Stimulated activated CD4-positive, alpha-beta T cell treated with anti-CD3 and anti-CD28 coated beads, Interleukin-2, amount 100 ng/mL, for 24 hours (primary cell): ENCODE measurements around the gene GSTA1.
"Not testable (repeated sequence)": the region's sequence is repeated elsewhere in the genome, so short reads cannot be mapped to it uniquely, and the experiment has no call there.

Source experiments
- DNase-seq, 2 donors: peaks; one replicate each; pipeline ENCODE4 v3.0.0-alpha.2; 2020

The GSTA1 gene

DNA sequence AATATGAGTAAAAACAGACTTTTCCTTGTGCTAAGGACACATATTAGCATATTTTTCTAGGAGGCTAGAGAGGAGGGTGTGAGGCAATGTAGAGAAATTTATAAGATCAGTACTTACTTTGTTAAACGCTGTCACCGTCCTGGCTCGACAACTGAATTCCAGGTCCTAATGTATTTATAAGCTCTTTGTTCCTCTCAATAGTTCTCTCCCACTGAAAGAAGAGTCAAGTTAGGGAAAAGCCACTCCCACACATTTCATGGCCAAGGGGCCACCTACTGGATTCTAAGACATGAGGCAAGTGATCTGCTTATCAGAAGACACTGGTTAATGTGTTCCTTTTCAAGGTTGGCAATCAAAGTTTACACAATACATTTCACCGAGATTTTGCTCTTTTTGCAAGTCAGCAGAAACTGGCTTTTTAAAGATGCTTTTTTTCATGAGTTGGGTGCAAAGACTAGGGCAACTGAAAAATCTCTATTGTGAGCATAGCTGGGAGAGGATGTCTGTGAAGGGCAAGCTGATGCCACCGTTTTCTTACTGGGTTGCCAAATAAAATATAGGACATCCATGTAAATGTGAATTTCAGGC is at the start of gene GSTA1:
GSTA1 (minus strand) TSS at position 149 of the 588 bp plus-strand sequence. CDS start 4,549 bp downstream, outside the sequence.
- DNase-seq = not testable (repeated sequence)

DNA sequence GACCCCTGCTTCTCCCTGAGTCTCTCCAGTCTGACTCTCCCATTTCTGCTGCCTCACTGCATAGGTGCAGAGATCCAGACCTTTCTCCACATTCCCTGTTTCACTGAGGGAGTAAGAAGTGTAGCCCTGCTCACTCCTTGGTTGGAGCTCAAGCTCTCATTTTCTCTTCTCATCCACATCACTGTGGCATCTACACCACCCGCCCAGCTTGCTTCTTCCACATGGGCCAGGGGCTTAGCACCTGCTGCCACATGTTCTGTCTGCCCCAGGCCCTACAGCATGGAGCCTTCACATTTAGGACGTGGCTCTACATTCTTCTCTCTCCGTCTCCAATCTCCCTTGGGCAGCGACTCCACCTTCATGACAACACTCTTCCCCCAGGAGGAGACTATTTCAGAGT is 45.5 kb upstream of the GSTA1 start:
- no peak for DNase-seq

DNA sequence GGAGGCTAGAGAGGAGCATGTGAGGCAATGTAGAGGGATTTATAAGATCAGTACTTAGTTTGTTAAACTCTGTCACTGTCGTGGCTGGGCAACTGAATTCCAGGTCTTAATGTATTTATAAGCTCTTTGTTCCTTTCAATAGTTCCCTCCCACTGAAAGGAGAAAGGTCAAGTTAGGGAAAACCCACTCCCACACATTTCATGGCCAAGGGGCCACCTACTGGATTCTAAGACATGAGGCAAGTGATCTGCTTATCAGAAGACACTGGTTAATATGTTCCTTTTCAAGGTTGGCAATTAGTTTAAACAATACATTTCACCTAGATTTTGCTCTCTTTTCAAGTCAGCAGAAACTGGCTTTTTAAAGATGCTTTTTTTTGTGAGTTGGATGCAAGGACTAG is 42.4 kb upstream of the GSTA1 start:
- DNase-seq = no peak

DNA sequence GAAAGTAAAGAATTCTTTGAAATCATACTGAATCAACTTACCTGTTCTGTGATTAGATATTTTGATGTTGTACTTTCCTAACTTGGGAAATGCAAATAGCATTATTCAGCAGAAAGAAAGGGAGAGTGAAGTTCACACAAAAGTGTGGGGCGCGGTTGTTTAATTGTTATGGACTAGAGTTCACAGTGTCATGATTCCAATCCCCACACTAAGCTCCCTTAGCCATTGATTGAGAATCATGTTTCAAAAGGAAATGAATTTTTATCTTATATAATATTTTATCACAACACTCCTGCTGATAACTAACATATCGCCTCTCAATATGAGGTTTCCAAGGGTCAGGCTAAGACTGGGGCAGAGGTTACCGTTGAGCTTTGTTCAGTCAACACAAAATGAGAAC is 40.0 kb upstream of the GSTA1 start:
- DNase-seq = no peak

GRCh38 chr6:52840763-52841585 is 37.4 kb upstream of the GSTA1 start, which contains the start of gene GSTA5:
Gene GSTA5 (minus strand): TSS chr6:52840813.
- no peak for DNase-seq

DNA sequence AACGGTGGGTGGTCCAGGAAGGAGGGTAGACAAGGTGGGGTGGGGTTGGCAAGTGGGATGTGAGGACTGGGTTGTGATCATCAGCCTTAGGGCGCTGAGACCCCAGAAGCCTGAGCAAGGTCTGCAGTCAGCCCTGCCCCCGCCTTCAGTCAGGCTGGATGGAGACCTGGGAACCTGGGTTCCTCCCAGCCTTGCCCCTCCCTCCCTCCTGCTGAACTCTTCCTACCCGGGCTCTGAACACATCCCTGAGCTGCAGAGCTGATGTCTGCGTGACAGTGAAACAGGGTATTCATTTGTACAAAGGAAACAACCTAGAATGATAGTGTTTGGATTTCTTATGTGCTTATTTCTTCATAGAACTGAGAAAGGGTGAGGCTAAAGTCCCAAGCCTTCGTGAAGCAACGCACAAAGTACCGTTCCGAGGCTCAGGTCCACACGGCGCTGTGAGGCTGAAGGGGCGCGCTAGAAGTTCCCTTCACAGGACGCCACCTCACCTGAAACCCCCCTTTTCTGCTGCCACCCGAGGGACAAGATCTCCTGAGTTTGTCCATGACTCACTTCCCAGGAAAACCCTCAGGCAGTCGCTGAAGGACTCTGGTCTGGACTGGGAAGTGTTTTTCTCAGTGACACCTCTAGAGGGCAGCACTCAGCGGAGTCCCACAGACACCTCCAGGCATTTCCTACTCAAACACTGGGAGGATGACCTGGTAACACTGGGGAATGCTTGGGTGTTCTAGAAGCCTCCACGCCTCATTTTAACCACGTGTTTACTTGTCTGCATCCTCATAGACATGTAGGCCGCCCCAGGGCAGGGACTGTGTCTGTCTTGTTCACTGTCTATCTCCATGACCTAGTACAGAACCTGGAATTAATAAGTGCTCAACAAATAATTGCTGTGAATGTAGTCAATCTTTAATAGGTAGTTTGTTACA is 35.8 kb upstream of the GSTA1 start:
- peak; percentile 56 to 61 for DNase-seq

DNA sequence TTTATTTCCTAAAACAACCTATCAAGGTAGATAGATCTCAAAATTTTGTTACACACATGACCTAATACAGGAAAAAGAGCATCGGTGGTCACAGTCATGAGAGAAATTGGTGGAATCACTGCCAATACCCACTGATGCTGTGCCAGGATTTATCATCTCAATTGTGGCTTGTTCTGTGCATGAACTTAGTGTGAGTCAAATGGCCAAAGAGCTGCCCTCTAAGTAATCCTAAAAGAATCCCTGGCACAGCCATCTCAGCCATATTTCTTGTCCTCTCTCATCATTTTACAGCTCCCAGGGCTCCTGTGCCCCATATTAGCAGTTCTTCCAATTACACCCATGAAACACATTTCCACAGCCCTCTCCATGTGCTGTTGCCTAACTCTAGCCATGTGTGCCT is 30.9 kb upstream of the GSTA1 start:
- no peak for DNase-seq

DNA sequence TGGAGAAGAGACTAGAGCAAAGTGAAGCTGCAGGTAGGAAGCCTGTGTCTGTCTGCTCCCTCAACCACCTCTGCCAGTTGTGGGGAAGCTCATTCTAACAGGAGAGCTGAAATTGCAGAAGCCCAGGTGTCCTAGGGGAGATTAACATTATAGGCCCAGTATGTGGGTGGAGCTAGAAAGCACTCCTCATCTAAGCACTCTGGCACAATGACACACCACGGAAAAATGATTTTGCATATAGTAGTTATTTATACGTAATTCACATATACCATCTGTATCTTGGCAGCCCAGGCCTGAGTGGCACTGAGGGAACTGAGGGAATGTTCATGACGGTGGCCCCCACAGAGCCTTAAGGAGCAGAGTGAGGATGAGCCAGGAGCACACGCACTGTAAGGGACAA is 27.3 kb upstream of the GSTA1 start:
- DNase-seq = not testable (repeated sequence)

DNA sequence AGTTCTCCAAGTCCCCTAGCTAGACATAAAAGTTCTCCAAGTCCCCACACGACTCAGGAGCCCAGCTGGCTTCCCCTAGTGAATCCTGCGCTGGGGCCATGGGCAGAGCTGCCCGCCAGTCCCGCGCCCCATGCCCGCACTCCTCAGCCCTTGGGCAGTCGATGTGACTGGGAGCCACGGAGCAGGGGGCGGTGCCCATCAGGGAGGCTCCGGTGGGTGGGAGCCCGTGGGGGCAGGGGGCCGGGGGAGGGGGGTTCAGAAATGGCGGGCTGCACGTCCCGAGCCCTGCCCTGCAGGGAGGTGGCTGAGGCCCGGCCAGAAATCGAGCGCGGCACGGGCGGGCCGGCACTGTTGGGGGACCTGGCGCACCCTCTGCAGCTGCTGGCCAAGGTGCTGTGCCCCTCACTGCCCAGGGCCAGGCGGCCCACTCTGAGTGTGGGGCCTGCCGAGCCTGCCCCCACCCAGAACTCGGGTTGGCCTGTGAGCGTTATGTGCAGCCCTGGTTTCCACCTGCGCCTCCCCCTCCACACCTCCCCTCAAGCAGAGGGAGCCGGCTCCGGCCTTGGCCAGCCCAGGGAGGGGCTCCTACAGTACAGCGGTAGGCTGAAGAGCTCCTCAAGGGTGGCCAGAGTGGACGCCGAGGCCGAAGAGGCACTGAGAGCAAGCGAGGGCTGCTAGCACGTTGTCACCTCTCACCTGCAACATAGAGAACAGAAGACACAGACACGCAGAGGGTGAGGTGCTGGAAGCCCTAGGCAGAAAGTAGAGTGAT is 25.6 kb upstream of the GSTA1 start:
- no peak for DNase-seq

- not testable (repeated sequence) for DNase-seq
These were observed 25.0 kb upstream of the GSTA1 start for GRCh38 chr6:52828621-52829020.

- not testable (repeated sequence) for DNase-seq
These were observed 23.6 kb upstream of the GSTA1 start for GRCh38 chr6:52827073-52827783.

GRCh38 chr6:52826513-52826912 is 22.9 kb upstream of the GSTA1 start:
- DNase-seq = no peak

DNA sequence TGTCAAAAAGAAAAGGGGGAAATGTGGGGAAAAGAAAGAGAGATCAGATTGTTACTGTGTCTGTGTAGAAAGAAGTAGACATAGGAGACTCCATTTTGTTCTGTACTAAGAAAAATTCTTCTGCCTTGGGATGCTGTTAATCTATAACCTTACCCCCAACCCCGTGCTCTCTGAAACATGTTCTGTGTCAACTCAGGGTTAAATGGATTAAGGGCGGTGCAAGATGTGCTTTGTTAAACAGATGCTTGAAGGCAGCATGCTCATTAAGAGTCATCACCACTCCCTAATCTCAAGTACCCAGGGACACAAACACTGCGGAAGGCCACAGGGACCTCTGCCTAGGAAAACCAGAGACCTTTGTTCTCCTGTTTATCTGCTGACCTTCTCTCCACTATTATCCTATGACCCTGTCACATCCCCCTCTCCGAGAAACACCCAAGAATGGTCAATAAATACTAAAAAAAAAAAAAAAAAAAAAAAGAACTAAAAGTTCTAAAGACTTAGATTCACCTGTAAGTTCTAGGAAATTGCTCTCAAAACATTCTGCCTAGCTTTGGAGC is 22.4 kb upstream of the GSTA1 start:
- DNase-seq = not testable (repeated sequence)

GRCh38 chr6:52825270-52825793 is 21.7 kb upstream of the GSTA1 start:
- not testable (repeated sequence) for DNase-seq

DNA sequence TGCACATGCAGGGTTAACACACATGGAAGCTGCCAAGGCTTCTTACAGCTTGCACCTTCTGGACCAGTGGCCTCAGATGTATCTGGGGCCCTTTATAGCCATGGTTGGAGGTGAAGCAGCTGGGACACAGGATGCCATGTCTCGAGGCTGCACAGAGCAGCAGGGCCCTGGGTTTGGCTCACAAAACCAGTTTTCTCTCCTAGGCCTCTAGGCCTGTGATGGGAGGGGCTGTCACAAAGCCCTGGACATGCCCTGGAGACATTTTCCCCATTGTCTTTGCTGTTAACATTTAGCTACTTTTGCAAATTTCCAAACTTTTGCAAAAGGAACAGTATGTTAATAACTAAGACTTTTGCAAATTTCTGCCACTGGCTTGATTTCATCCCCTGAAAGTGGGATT is 18.2 kb upstream of the GSTA1 start:
- DNase-seq = no peak

DNA sequence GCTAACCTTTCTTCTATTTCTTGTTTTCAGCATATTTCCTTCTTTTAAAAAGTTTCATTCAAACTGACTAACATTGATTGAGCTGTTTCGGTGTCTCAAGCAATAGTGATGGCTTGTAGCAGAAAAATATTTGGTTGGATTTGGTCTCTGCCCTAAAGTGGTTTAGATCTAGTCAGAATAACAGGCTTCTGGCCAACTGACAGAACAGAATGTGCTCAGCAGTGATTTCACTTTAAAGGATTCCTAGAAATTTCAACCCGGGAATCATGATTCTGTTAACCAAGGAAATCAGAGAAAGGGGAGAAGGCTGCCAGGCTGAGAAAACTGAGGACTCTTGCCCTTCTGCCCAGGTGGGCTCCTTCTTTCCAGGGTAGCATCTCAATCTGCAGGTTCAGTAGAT is 16.6 kb upstream of the GSTA1 start:
- no peak for DNase-seq

DNA sequence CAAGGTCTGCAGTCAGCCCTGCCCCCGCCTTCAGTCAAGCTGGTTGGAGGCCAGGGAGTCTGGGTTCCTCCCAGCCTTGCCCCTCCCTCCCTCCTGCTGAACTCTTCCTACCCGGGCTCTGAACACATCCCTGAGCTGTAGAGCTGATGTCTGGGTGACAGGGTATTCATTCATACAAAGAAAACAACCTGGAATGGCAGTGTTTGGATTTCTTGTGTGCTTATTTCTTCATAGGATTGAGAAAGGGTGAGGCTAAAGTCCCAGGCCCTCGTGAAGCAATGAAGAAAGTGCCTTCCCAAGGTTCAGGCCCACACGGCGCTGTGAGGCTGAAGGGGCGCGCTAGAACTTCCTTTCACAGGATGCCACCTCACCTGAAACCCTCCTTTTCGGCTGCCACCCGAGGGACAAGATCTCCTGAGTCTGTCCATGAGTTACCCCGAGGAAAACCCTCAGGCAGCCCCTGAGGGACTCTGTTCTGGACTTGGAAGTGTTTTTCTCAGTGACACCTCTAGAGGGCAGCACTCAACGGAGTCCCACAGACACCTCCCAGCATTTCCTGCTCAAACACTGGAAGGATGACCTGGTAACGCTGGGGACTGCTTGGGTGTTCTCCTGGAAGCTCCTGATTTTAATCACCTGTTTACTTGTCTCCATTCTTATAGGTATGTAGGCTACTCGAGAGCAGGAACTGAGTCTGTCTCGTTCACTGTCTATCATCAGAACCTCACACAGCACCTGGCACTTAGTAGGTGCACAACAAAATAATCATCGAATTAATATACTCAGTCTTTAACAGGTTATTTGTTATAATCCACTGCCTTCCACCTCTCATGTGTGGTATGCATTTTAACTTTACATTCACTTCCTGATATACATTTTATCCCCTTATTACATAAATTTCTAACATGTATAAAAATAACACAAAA is 11.8 kb upstream of the GSTA1 start:
- DNase-seq = peak; percentile 41 to 45

- DNase-seq = not testable (repeated sequence)
These were observed 10.9 kb upstream of the GSTA1 start for GRCh38 chr6:52814545-52814944.

DNA sequence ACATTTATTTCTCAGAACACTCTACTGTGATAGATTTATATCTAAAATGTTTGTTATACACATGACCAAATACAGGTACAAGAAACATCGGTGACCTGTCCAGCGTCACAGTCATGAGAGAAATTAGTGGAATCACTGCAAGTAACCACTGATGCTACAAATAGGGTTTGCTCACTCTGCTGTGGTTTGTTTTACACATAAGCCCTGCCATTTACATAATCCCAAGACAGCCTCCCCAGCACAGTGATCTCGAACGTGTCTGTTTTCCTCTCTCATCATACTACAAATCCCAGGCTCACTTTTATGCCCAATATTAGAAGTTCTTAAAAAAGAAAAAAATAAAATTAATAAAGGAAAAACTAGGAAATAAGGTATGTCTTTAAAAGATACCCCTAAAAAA is 6.2 kb upstream of the GSTA1 start:
- not testable (repeated sequence) for DNase-seq

DNA sequence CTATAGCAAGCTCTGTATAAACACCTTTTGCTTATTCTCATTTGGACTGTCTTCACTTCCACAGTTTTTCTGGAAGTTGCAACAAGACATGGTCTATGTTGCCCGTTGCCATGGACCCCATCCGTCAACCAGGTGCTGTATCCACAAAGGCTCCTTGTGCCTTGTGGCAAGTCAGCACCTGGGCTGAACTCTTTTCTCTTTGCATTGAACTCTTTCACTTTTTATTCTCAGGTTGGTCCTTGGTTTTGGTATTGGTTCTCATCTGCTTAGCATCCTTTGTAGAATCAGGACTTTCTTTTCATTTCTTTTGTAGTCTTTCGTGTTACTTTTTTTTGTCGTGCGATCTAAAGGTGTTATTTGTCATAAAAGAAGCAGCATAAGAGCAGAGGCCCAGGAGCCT is 5.0 kb upstream of the GSTA1 start:
- no peak for DNase-seq
